NCI-H82 treated with DMSO at 0.1 percent for 48 hours (cell line): Measurements from ENCODE around the gene MSANTD2.

Experiments
- DNase-seq: peaks from one replicate; lab custom pipeline; 2025; ENCODE audit not compliant: unreplicated experiment; lab: John Stamatoyannopoulos, UW

The MSANTD2 gene

DNA sequence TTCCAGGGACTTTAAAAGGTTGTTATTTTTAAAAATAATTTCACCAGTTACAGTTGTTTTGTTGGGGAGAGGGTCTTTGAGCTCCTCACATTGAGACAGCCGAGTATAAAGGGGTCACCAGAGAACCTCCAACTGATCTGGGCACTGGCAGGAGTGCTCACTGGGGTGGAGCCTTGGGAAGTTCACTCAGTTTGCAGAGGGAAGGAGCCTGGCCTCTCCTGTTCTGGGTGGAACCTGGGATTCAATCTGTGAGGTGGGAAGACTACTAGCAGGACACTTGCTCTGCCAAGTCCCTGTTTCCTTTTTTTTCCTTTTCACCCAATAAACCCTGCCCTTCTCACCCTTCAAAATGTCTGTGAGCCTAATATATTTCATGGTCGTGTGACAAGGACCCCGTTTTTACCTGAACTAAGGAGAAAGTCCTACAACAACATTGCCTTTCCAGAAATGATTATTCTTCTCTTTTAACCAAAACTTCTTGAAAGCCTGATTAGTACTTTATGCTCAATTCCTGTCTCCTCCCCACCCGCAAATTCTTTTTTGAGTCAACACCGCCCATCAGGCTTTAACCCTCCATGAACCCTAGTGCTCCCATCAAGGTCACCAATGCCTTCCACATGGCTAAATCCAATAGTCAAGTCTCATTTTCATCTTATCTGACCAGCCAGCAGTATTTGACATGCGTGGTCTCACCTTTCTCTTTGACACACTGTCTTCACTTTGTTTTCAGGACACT is 22.0 kb upstream of the MSANTD2 start:
- DNase-seq, result no peak

DNA sequence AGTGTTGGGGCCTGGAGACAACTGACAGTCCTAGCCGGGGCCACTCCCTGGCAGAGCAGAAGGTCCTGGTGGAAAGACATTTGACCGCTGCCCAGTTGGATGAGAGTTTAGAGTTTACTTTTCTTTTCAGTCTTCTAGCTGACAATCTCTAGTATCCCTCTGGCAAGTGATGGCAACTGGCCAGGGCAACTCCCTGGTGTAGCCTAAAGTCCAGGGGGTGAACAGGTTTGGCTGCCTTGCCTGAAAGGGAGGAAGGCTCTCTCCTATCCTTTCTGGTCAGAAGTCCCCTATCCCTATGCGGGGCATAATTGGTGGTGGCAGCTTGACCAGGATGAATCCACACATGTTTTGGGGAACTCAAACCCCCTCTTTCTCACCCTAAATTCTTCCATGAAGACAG is 16.8 kb upstream of the MSANTD2 start:
- no peak for DNase-seq

DNA sequence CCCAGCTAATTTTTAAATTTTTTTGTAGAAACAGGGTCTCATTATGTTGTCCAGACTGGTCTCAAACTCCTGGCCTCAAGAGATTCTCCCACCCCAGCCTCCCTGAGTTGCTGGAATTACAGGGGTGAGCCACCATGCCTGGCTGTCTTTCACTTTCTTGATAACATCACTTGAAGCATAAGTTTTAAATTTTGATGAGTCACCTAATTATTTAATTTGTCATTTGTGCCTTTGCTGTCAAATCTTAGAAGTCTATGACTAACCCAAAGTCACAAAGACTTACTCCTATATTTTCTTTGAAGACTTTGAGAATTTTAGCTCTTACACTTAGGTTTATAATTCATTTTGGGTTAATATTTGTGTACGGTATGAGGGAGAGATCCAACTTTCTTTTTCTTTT is 14.5 kb upstream of the MSANTD2 start:
- no peak for DNase-seq

DNA sequence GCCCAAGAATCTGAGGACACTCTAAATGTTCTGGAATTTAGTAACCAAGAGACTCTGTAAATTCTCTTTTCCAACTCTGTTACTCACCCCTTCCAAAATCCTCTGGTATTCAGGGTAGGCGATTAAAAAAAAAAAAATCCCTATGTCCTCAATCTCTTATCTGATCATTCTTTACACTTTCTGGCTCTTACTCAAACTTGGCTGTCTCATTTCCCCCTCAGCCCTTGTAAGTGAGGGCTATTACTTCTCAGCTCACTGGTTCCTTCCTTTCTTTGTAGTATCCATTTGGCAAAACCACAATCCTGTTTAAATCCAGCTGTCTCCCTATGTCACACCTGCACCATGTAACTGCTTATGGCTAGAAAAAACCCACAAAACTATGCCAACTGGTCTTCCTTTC is 12.7 kb upstream of the MSANTD2 start:
- DNase-seq, result no peak

DNA sequence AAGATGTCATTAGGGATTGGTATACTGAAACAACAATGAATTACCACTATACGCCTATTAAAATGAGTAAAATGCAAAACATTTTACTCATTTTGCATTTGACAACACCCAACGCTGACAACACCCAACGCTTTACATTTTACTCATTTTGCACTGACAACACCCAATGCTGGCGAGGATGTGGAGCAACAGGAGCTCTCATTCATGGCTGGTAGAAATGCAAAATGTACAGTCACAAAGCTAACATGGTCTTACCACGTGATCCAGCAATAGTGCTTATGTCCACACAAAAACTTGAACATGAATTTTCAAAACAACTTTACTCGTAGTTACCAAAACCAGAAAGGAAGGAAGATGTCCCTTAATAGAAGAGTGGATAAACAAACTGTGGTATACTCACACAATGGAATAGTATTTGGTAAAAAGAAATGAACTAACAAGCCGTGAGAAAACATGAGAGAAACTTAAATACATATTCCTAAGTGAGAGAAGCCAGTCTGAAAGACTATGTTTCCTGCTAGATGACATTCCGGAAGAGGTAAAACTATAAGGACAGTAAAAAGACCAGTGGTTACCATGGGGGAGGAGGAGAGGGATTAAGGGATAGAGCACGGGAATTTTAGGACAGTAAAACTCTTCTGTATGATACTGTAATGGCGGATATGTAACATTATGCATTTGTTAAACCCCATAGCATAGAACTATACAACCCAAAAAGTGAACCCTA is 11.4 kb upstream of the MSANTD2 start:
- DNase-seq, result no peak

DNA sequence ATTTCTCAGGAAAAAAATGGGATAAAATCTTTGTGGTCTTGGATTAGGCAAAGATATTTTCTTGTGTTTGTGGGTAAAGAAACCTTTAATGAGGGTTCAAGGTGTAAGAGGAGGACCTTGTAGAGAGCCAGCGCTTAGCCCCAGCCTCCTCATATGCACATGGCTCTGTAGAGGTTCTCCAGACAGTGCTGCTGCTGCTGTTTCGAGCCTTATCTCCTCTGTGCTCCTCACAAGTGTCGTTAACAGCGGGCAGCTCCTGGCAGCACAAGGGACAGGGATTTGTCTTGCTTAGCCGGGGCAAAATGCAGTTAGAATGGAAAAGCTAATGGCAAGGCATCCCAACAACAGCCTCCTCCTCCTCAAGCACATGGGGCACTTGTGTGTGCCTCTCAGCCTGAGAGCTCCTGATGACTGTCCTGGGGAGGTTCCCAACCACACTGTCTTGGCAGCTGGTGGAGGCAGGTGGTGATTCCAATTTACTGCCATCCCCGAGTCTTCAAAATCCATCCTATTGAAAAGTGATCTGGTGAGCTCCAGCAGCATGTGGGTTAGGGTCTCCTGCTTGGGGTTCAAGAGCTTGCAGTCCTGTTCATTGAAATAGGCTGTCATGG is 7.6 kb upstream of the MSANTD2 start:
- DNase-seq, result no peak

DNA sequence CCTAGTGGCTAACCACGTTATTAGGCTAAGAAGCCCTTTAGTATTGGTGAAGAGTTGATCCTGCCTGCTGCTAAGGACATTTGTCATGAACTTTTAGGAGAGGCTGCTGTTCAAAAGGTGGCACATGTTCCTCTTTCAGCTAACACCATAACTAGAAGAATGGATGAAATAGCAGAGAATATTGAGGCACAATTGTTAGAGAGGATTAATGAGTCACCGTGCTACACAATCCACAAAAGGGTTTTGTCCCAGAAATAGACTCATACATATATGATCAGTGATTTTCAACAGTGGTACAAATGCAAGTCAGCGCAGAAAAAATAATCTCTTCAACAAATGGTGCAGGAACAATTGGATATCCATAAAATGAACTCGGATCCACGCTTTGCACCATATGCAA is 7.0 kb upstream of the MSANTD2 start:
- DNase-seq, result no peak

DNA sequence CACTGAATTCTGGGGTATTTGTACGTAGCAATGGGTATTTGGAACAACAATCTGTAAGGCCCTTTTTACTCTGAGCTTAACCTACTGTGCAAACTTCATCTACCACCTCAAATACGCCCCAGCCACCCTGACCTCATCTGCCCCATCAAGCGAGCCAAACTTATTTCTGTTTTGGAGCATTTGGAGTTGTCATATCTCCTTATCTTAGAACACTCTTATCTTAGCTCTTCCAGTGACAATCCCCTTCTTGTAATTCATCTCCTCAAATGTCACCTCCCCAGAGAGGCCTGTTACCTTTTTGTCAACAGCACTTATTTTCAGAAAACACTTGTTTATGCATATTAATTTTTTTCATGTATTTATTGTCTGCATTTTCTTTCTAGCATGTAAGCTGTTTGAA is 4.7 kb upstream of the MSANTD2 start:
- no peak for DNase-seq

DNA sequence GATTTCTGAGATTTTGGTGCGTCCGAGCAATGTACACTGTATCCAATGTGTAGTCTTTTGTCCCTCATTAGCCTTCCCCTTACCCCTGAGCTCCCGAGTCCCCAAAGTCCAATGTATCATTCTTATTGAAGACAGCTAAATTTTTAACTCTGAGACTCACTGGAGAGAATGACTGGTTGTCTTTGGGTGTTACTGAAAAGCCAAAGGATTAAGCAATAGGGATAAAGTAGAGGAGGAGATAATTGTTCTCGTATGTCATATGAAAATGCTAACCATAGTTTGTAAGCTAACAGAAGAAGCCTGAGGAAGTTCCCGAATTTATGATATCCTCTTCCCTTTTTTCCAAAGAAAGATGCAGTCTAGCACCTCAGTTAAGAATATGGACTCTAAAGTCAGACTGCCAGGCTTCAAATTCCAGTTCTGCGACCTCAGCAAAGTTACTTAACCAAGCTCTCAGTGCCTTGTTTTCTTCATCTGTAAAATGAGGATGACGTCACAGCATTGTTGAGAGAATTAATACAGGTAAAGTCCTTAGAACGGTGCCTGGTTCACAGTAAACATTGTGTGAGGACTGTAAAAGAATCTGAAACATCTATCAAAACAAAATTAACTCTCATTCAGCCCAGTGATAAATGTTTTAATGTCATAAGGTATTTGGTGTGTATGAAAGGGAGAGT is 1.6 kb upstream of the MSANTD2 start:
- DNase-seq, result no peak

DNA sequence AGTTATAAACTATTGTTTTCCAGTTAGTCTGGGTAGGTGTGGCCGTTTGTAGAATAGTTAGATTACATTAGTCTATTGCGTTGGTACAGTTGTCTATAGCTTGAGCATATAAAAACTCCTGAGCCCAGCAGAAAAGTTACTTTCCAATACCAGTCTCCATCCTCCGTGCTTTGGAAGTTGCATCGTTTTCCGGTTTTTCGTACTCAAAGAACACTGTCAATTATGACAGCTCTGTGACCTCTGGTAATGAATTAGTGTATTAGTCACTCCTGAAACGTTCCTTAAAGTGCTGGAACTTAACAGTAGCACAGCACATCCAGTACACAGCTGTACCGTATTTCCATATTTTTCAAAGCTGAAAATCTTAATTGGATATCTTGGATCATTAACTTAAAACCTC is 808 bp upstream of the MSANTD2 start:
- no peak for DNase-seq

DNA sequence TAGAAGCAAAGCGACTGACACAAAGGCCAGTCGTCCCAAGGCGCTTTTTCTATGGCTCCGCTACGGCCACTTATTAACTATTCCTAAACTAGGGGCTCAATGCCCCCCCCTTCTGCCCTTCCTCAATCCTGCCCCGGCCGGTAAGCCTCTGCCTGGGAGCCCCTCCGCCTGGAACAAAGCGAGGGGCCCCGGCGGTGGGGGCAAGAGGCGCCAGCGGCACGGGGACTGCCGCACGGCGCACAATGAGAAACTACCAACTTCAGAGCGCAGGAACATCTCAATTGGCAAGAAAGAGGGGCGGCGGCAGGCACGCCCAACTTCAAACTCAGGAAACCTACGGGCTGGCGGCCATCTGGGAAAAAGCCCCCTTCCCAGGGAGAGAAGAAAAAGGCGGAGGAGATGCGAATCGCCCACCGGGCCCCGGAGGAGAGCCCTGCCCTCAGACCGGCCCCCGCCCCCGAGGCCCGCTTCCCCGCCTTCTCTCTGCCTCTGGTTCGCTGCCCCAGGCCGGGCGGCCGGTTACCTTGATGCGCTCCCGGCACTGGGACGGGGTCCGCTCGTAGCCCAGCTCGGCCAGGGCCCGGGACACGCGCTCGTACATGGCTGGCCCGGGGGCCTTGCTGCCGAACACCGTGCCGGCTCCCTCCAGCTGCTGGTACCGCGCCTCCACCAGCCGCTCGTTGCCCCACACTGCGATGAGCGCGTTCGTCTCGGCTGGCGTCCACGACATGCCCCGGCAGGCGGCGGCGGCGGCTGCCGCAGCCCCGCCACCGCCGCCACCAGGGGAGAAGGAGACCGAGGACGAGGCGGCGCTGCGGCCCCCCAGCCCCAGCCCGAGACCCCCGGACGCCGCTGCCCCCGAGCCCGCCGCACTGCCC is 619 bp downstream of the MSANTD2 start:
- no peak for DNase-seq

DNA sequence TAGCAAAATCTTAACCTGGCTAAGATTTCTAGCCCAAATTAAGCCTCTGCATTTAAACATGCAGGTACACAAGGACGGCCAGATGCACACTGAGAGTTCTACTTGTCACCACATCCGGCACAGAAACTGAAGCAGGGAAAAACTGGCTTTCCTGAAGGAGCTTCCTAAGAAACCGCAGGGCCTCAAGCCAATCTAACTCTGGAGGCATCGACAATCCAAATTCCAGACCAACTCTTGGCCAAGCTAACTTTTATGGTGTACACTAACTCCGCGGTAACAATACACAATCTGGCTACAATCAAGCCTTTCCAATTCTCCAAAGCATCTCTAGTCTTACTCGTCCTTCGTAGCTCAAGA is 1.2 kb downstream of the MSANTD2 start:
- no peak for DNase-seq

DNA sequence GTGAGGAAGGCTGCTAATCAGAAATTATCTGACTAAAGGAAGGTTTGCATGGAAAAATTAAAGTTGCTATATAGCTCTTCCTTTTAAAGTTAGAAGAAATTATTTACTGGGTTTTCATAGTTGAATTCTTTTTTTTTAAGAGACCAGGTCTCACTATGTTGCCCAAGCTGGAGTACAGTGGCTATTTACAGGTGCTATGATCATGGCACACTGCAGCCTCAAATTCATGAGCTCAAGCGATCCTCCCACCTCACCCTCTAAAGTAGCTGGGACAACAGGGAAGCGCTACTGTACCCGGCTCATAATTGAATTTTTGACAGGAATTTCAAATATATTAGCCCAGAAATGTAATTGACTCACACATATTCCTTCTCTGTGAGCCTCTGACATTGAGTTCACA is 3.9 kb downstream of the MSANTD2 start:
- DNase-seq, result no peak

DNA sequence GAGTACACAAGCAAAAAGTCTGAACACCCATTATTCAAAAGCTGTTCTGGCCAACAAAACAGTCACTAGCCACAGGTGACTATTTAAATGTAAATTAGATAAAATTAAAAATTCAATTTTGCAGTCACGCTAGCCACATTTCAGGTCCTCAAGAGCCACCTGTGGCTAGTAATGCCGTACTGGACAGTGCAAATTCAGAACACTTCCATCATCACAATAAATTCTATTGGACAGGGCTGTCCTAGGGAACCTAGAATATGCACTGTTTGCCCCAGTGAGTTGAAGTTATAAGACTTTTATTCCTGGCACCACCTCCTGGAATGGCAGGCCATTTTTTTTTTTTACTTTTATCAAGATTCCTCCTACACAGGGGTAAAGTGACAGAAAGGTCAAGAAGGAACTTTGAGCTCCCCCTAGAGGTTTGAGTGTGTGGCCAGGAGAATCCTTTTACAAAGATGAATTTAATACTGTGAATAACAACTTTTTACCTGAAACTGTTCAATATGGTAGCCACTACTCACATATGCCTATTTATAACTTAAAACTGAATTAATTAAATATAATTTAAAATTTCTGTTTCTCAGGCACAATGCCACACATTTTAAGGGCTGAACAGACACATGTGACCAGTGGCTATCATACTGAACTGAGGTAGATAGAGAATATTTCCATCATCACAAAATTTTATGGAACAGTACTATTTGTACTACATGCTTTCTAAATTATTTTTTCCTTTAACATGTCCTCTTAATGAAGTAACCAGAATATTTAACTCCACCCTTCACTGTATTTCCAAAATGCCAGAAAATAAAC is 6.5 kb downstream of the MSANTD2 start:
- no peak for DNase-seq

DNA sequence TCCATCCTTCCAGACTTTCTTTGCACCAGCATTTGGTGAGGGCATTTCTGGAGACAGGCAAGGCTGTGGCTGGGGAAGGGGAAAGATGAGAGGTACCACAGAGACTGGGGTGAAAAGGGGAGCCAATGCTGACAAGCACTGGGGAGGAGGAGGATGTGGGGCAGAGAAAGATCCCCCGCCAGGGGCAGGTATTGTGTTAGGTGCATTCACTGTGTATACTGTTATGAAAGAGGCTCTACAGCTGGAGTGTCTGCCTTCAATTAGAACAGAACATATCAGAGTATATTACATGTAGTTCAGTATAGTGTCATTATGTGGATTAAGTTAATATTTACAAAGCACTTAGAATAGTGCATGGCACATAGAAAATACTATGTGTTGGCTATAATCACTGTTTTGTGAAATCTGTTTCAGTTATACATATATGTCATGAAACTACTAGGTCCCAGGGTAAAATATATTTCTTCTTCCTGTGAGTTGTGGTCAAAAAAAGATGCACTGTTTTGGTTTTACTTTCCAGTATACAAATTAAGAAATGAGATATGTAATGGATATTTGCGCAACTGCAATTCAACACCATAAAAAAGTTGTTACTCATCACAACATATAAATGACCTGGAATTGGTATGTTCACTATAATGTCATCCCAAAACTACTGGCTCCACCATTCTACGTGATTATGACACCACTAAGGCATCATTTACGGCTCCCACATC is 8.4 kb downstream of the MSANTD2 start:
- no peak for DNase-seq

DNA sequence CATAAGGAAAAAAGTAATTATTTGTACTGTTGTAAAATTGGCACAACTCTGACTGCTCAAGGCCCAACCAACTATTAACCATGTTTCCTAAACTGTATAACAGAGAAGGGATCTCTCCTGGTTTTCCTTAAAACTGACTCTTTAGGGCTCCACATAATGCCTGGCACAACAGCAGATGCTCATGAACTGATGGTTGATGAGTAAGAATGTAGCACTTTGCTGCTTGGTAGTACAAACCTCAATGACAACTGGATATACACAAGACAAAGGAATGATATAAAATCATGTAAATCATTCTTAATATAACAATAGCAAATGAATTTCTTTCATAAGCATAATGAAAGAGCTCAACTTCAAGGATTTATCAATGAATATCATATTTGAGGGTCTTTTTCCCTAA is 11.7 kb downstream of the MSANTD2 start:
- no peak for DNase-seq

DNA sequence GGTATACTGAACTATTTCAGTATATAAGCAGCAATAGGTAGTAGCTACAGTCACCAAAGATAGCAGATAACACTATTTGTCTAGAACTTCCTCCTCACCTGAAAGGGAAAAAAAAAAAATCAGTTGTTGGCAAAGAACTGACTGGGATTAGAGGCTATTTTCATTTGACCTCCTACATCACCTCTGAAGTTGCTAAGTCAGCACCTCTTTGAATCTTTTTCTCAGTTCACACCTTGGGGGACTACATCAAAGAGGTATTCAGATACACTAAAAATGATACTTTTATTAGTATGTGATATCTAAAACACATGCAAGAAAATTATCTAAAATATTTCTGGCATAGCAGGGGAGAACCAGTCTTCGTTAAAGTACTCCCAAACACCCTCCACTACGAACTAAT is 16.2 kb downstream of the MSANTD2 start:
- DNase-seq, result no peak

DNA sequence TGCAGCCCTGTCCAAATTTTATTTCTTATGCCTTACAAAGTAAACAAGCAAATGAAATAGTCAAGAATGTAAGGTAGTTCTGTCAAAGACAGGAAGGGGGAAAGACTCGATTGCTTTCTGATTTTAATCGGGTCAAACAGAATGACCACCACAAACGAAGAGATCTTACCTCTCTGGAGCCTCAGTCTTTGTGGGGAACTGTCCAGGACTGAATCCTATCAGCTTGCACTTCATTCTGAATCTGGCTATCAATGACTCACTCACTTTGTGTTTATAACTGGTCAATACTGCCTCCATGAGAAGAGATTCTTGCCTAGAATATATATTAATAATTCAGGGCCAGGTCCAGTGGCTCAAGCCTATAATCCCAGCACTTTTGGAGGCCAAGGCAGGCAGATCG is 17.2 kb downstream of the MSANTD2 start:
- no peak for DNase-seq

DNA sequence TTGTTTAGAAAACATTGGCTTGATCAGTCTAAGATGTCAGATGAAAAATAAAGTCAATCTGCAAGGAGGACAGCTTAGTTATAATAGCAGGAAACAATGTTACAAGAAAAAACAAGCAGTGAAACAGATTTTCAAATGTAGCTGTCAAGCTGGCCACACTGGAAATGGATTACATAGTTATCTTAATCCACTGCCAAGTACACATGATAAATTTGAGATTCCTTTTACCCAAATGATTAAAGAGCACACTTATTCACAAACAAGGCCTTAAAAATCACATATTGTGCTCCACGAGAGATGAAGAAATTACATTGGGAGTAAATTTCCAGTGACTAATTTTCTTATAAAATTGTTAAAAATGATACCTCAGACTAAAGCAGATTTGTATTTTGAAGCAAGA is 20.6 kb downstream of the MSANTD2 start:
- DNase-seq, result no peak

DNA sequence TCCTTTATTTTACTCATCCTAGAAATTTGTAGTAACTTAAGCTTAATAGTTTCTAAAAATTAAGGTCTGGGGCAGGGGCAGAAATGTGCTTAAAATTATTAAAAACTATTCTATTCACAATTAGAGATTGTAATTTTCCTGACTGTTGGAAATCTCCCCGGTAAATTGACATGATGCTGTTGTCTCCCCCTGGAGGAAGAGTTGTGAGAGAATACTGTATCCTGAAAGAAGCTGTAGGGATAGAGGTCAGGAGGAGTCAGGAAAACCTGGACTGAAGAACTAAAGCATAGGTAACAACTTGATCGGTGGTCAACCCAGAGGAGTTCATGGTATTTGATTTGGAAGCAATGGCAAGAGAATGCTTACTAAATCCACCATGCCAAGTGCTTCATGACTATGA is 21.9 kb downstream of the MSANTD2 start:
- no peak for DNase-seq
